NCI-H510A (cell line): ENCODE measurements around the gene LECT2.

ENCODE experiments used
- DNase-seq: peaks from one replicate; lab custom pipeline; 2025; lab: John Stamatoyannopoulos, UW

LECT2 gene

GRCh38 chr5:135978212-135978631 is 23.4 kb upstream of the LECT2 start:
- DNase-seq: no peak

- DNase-seq: no peak
These were observed 22.7 kb upstream of the LECT2 start for GRCh38 chr5:135977375-135977928.

GRCh38 chr5:135976216-135976615 is 21.4 kb upstream of the LECT2 start:
- no peak for DNase-seq

GRCh38 chr5:135975122-135975521 is 20.3 kb upstream of the LECT2 start:
- no peak for DNase-seq

GRCh38 chr5:135974021-135974600 is 19.3 kb upstream of the LECT2 start:
- no peak for DNase-seq

- DNase-seq: no peak
These were observed 18.7 kb upstream of the LECT2 start for GRCh38 chr5:135973323-135974020.

- no peak for DNase-seq
These were observed 16.9 kb upstream of the LECT2 start for GRCh38 chr5:135971701-135972100.

- DNase-seq: no peak
These were observed 12.0 kb upstream of the LECT2 start for GRCh38 chr5:135966790-135967189.

GRCh38 chr5:135966165-135966564 is 11.4 kb upstream of the LECT2 start:
- DNase-seq: no peak

GRCh38 chr5:135965504-135965903 is 10.7 kb upstream of the LECT2 start:
- DNase-seq: no peak

- no peak for DNase-seq
These were observed 10.0 kb upstream of the LECT2 start for GRCh38 chr5:135964670-135965320.

GRCh38 chr5:135955525-135955924 is 742 bp upstream of the LECT2 start:
- DNase-seq: no peak

GRCh38 chr5:135953850-135954249 is 933 bp downstream of the LECT2 start:
- no peak for DNase-seq

GRCh38 chr5:135952683-135953082 is 2.1 kb downstream of the LECT2 start:
- no peak for DNase-seq

- DNase-seq: no peak
These were observed 3.0 kb downstream of the LECT2 start for GRCh38 chr5:135951807-135952206.

GRCh38 chr5:135951257-135951656 is 3.5 kb downstream of the LECT2 start:
- no peak for DNase-seq

GRCh38 chr5:135950611-135951010 is 4.2 kb downstream of the LECT2 start:
- DNase-seq: no peak

GRCh38 chr5:135944967-135945560 is 9.7 kb downstream of the LECT2 start:
- DNase-seq: peak; percentile 32

GRCh38 chr5:135944564-135944963 is 10.2 kb downstream of the LECT2 start:
- DNase-seq: no peak

- no peak for DNase-seq
These were observed 12.5 kb downstream of the LECT2 start for GRCh38 chr5:135942202-135942771.

GRCh38 chr5:135941711-135942110 is 13.1 kb downstream of the LECT2 start:
- DNase-seq: no peak

- no peak for DNase-seq
These were observed 17.4 kb downstream of the LECT2 start for GRCh38 chr5:135937245-135937911.
